Thyroid gland (tissue), 4 donors: ENCODE measurements around the gene LSM3.

Experiments
- POLR2A ChIP-seq, 2 donors: fragments of 450-650 bp; IDR thresholded peaks; one replicate each; pipeline ENCODE4 v1.6.1; 2017; ENCODE audit warnings: antibody characterized with exemption in 2 of 2, mild to moderate bottlenecking in 2 of 2, moderate library complexity in 1 of 2
- TF ChIP-seq, protein P1 (sequence below), 6 experiments: fragments of 200-600 bp in 3 of 6; fragments of 450-650 bp in 3 of 6; sonication (generic) in 3 of 6; IDR thresholded peaks; one replicate each; pipeline ENCODE4 v1.5.1; 2016 to 2019; ENCODE audit warnings: antibody characterized with exemption in 6 of 6, mild to moderate bottlenecking in 2 of 6, inconsistent platforms in 1 of 6, moderate library complexity in 1 of 6

DNA sequence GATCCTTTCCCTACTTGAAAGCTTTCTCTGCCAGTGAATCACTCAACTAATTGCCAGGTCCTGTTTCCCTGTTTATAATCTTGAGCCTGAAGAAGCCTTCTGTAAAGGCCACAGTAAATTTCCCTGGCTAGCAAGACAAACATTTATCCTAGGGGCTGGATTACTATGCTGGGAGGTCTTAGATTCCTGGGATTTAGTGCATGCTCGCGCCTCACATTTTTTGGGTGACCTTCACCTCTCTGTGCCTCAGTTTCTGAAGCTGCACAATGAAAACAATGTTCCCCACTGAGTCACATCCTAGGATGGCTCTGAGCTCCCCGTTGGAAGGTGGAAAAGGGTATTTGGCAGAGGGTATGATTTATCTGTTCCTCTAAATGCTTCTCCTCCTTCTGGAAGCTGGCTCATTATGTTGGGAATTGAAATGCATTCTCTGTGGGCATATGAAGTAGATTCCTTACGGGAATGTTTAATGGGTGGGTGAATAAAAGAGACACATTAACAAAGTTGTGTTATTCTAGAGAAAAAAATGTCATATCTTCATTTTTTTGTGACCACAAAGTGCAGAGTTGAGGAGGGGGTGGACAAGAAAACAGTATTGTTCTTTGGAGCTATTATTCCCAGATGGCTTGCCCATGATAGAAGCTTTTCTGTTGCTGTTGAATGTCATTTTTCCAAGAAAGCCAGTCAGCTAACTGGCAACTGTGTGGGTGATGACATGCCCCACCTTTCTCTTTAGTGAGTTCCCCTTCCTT lies 32.4 kb downstream of the LSM3 start:
- TF ChIP-seq POLR2A (IDR thresholded peaks at IDR 0.05) = no peak
- TF ChIP-seq, protein P1, sequence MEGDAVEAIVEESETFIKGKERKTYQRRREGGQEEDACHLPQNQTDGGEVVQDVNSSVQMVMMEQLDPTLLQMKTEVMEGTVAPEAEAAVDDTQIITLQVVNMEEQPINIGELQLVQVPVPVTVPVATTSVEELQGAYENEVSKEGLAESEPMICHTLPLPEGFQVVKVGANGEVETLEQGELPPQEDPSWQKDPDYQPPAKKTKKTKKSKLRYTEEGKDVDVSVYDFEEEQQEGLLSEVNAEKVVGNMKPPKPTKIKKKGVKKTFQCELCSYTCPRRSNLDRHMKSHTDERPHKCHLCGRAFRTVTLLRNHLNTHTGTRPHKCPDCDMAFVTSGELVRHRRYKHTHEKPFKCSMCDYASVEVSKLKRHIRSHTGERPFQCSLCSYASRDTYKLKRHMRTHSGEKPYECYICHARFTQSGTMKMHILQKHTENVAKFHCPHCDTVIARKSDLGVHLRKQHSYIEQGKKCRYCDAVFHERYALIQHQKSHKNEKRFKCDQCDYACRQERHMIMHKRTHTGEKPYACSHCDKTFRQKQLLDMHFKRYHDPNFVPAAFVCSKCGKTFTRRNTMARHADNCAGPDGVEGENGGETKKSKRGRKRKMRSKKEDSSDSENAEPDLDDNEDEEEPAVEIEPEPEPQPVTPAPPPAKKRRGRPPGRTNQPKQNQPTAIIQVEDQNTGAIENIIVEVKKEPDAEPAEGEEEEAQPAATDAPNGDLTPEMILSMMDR (IDR thresholded peaks at IDR 0.05) = no peak
